HEK293 (cell line): ENCODE measurements around the gene PDLIM5.

Experiments used
- ZNF155 ChIP-seq: fragments of 450-650 bp; formaldehyde crosslinking; IDR thresholded peaks from 2 replicates; pipeline ENCODE4 v1.5.1; 2016; ENCODE audit warnings: missing biosample characterization, missing genetic modification characterization
- ZNF157 ChIP-seq: fragments of 450-650 bp; formaldehyde crosslinking; IDR thresholded peaks from 2 replicates; pipeline ENCODE4 v1.5.1; 2016; ENCODE audit warnings: missing biosample characterization, missing genetic modification characterization
- ZNF324 ChIP-seq: fragments of 450-650 bp; formaldehyde crosslinking; IDR thresholded peaks from 2 replicates; pipeline ENCODE4 v1.5.1; 2016; ENCODE audit warnings: missing biosample characterization, missing genetic modification characterization
- TF ChIP-seq, protein P1 (sequence below): fragments of 450-650 bp; formaldehyde crosslinking; IDR thresholded peaks from 2 replicates; pipeline ENCODE4 v1.5.1; 2016; ENCODE audit warnings: missing biosample characterization, missing genetic modification characterization

DNA sequence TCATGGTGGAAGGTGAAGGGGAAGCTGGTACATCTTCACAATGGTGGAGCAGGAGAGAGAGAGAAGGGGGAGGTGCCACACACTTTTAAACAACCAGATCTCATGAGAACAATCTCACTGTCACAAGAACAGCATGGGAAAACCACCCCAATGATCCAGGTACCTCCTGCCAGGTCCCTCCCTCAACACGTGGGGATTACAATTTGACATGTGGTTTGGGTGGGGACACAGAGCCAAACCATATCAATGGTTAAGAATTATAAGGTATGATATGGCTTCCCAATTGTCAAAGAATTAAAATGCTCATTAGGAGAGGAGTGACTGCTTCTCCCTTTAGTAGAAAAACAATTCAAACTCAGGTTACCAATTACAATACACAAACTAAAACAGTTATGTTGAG lies 143.3 kb downstream of the PDLIM5 start:
- TF ChIP-seq ZNF157: no peak
- TF ChIP-seq, protein P1, sequence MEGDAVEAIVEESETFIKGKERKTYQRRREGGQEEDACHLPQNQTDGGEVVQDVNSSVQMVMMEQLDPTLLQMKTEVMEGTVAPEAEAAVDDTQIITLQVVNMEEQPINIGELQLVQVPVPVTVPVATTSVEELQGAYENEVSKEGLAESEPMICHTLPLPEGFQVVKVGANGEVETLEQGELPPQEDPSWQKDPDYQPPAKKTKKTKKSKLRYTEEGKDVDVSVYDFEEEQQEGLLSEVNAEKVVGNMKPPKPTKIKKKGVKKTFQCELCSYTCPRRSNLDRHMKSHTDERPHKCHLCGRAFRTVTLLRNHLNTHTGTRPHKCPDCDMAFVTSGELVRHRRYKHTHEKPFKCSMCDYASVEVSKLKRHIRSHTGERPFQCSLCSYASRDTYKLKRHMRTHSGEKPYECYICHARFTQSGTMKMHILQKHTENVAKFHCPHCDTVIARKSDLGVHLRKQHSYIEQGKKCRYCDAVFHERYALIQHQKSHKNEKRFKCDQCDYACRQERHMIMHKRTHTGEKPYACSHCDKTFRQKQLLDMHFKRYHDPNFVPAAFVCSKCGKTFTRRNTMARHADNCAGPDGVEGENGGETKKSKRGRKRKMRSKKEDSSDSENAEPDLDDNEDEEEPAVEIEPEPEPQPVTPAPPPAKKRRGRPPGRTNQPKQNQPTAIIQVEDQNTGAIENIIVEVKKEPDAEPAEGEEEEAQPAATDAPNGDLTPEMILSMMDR (tag by site-specific recombination): no peak
- TF ChIP-seq ZNF155: no peak
- TF ChIP-seq ZNF324 (tag by site-specific recombination): no peak
